Smooth muscle cell (in vitro differentiated cells): Measurements from ENCODE around the gene HS6ST2. TPM values are rescaled to one million over a fixed set of nuclear protein-coding genes. Genes with fewer than 3 reads are reported as not detected.

Experiments used
- DNase-seq: peaks from one replicate; lab custom pipeline; 2025; ENCODE audit not compliant: unreplicated experiment; lab: John Stamatoyannopoulos, UW
- H2AFZ ChIP-seq: fragments of 200-600 bp; sonication (generic); 2 replicates; pipeline ENCODE4 v1.6.0; 2016; ENCODE audit warnings: antibody characterized with exemption, low read depth, mild to moderate bottlenecking
- H3F3A ChIP-seq: fragments of 200-600 bp; sonication (generic); 2 replicates; pipeline ENCODE4 v1.6.0; 2017; ENCODE audit warnings: antibody characterized with exemption, low read depth
- H3K27ac ChIP-seq: fragments of 200-600 bp; sonication (generic); 2 replicates; pipeline ENCODE4 v1.5.1; 2016; ENCODE audit warnings: low read depth, mild to moderate bottlenecking
- H3K27me3 ChIP-seq: fragments of 200-600 bp; sonication (generic); 2 replicates; pipeline ENCODE4 v1.6.1; 2016; ENCODE audit warnings: low read depth, mild to moderate bottlenecking
- H3K36me3 ChIP-seq: fragments of 200-600 bp; sonication (generic); 2 replicates; pipeline ENCODE4 v1.5.1; 2016; ENCODE audit warnings: low read depth
- H3K4me1 ChIP-seq: fragments of 200-600 bp; sonication (generic); 2 replicates; pipeline ENCODE4 v1.5.1; 2016; ENCODE audit warnings: low read depth
- H3K4me2 ChIP-seq: fragments of 200-600 bp; sonication (generic); 2 replicates; pipeline ENCODE4 v1.6.0; 2016; ENCODE audit warnings: mild to moderate bottlenecking
- H3K4me3 ChIP-seq: fragments of 200-600 bp; sonication (generic); 2 replicates; pipeline ENCODE4 v1.5.1; 2016; ENCODE audit warnings: mild to moderate bottlenecking
- H3K79me2 ChIP-seq: fragments of 200-600 bp; sonication (generic); 2 replicates; pipeline ENCODE4 v1.6.0; 2016; ENCODE audit warnings: low read depth, mild to moderate bottlenecking
- H3K9ac ChIP-seq: fragments of 200-600 bp; sonication (generic); 2 replicates; pipeline ENCODE4 v1.6.0; 2016; ENCODE audit warnings: low read depth
- H3K9me3 ChIP-seq: fragments of 200-600 bp; sonication (generic); replicated peaks from 2 replicates; pipeline ENCODE4 v1.5.1; 2016; ENCODE audit warnings: low read depth
- H4K20me1 ChIP-seq: fragments of 200-600 bp; sonication (generic); 2 replicates; pipeline ENCODE4 v1.6.0; 2016; ENCODE audit warnings: low read depth
- CTCF ChIP-seq: fragments of 200-600 bp; sonication (generic); IDR thresholded peaks from 2 replicates; pipeline ENCODE4 v1.5.1; 2017; ENCODE audit warnings: borderline replicate concordance, mild to moderate bottlenecking, antibody characterized with exemption; ENCODE audit not compliant: insufficient read depth, poor library complexity, severe bottlenecking
- WGBS: methylation state at CpG from one replicate; pipeline ENCODE4 v1.1.7; 2016; ENCODE audit warnings: low lambda C conversion rate; 5-methylcytosine and 5-hydroxymethylcytosine counted together
- polyA plus RNA-seq: library from polyadenylated mRNA; unstranded; fragments of >200 nt; fragmentation: Nextera tagmentation; extraction: Ambion mirVana; gene quantifications from 2 replicates; pipeline ENCODE4 v1.2.1, GENCODE V29; 2016
- total RNA-seq: library from RNA; depleted of rRNA; stranded (reverse); fragments of >200 nt; gene quantifications from 2 replicates; pipeline ENCODE4 v1.2.3, GENCODE V29; 2014

The HS6ST2 gene
- total RNA-seq, result 13.3 and 17.3 TPM in 2 replicates
- 8.1 and 12.7 TPM in 2 replicates for polyA plus RNA-seq

GRCh38 chrX:132958091-132958703 lies at the start of gene HS6ST2:
TSS of gene HS6ST2 (minus strand) at chrX:132958629.
- no peaks in the 10 kb centered on the region for H3K4me1 ChIP-seq
- DNase-seq, result no peak
- 37% methylated on average over 63 of the region's 63 CpGs for WGBS
- H3K9ac ChIP-seq, result no peak within 1 kb of the TSS
- H4K20me1 ChIP-seq, result no peaks in the 10 kb centered on the region
- peak within 1 kb of the TSS; percentile 57 for H3K4me3 ChIP-seq
- H3K27me3 ChIP-seq, result peaks cover 9% of the 10 kb centered on the region
- peak within 1 kb of the TSS; percentile 66 for H2AFZ ChIP-seq
- no peaks in the 10 kb centered on the region for H3K36me3 ChIP-seq
- H3K79me2 ChIP-seq, result no peaks in the 10 kb centered on the region
- H3K27ac ChIP-seq, result no peak within 1 kb of the TSS
- no peak for TF ChIP-seq CTCF
- H3K4me2 ChIP-seq, result peak within 1 kb of the TSS; percentile 87
- no peaks in the 10 kb centered on the region for H3K9me3 ChIP-seq
- H3F3A ChIP-seq, result no peaks in the 10 kb centered on the region

GRCh38 chrX:133007458-133007857 lies 49.0 kb upstream of the HS6ST2 start:
- WGBS, result 78% methylated on average over 3 of the region's 3 CpGs
- DNase-seq, result no peak
- Histone ChIP-seq H4K20me1 (no peaks in the 10 kb centered on the region), H3K4me3 (no peak overlapping the region), H3K9ac (no peak overlapping the region), H3K4me1 (no peaks in the 10 kb centered on the region), H3K36me3 (no peaks in the 10 kb centered on the region), H2AFZ (no peak overlapping the region), H3K4me2 (no peak overlapping the region), H3F3A (no peaks in the 10 kb centered on the region), H3K27ac (no peak overlapping the region), H3K9me3 (peaks cover 5% of the 10 kb centered on the region), H3K27me3 (no peaks in the 10 kb centered on the region), H3K79me2 (no peaks in the 10 kb centered on the region)
- TF ChIP-seq CTCF, result no peak

GRCh38 chrX:133005616-133006015 lies 47.2 kb upstream of the HS6ST2 start:
- Histone ChIP-seq H3K79me2 (no peaks in the 10 kb centered on the region), H3K4me1 (no peaks in the 10 kb centered on the region), H4K20me1 (no peaks in the 10 kb centered on the region), H3K36me3 (no peaks in the 10 kb centered on the region), H2AFZ (no peak overlapping the region), H3K9me3 (peaks cover 5% of the 10 kb centered on the region), H3K4me3 (no peak overlapping the region), H3F3A (no peaks in the 10 kb centered on the region), H3K9ac (no peak overlapping the region), H3K27me3 (no peaks in the 10 kb centered on the region), H3K27ac (no peak overlapping the region), H3K4me2 (no peak overlapping the region)
- 74% methylated on average over 1 of the region's 1 CpG for WGBS
- no peak for DNase-seq
- TF ChIP-seq CTCF, result no peak

GRCh38 chrX:133005042-133005441 lies 46.6 kb upstream of the HS6ST2 start:
- Histone ChIP-seq H4K20me1 (no peaks in the 10 kb centered on the region), H3K79me2 (no peaks in the 10 kb centered on the region), H3K27ac (no peak overlapping the region), H2AFZ (no peak overlapping the region), H3F3A (no peaks in the 10 kb centered on the region), H3K27me3 (no peaks in the 10 kb centered on the region), H3K4me2 (no peak overlapping the region), H3K9me3 (peaks cover 5% of the 10 kb centered on the region), H3K9ac (no peak overlapping the region), H3K36me3 (no peaks in the 10 kb centered on the region), H3K4me3 (no peak overlapping the region), H3K4me1 (no peaks in the 10 kb centered on the region)
- 23% methylated on average over 2 of the region's 2 CpGs for WGBS
- no peak for DNase-seq
- peak; percentile 60 for TF ChIP-seq CTCF
